Activated naive CD4-positive, alpha-beta T cell treated with Interleukin-2 at 50 U/mL for 16 hours (primary cell): ENCODE measurements around the gene PDE7B.

Experiments
- DNase-seq: peaks from one replicate; pipeline ENCODE4 v3.0.0-alpha.2; 2020

The PDE7B gene

DNA sequence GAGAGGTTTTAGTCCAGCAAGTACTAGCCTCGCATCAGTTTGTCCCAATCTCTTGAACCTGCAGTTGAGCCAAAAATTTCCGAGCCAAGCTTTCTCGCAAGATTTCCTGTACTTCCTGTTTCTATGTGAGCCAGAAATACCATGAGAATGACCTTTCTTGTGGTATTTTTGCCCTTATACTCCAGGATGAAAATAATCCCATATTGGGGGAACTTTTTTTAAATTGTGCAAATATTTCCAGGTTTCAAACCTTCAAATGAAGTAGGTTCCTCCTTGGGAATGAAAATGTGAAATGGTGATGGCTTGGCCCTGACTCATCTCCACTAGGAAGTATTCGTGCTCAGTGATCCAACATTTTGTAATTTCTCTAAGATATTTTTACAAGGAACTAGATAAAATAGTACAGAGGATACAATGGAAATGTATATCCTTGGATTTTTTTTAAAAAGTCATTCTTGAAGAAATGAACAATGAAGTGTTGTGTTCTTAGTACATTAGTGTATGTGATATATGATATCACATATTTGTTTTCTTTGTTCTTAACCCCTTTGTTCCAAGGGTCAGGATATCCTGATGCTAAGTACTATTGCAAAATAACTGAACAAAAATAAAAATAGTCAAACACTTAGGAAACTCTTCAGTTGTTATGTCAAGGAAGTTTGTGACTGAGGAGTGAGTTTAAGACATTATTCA, 184.0 kb downstream of the PDE7B start:
- no peak for DNase-seq

DNA sequence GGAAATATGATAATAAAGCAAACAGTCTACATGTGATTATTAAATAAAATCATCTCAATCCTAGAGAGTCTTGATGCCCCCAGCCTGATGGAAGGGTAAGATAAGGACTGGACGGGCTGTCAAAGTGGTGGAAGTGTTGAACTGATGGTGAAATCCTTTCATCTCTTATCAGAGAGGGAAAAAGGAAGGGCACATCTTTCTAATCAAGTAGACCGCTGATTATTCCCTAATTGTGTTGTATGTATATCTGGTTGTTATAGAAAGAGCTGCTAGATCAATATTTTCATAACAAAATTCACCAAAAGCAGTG, 184.5 kb downstream of the PDE7B start:
- DNase-seq = no peak

DNA sequence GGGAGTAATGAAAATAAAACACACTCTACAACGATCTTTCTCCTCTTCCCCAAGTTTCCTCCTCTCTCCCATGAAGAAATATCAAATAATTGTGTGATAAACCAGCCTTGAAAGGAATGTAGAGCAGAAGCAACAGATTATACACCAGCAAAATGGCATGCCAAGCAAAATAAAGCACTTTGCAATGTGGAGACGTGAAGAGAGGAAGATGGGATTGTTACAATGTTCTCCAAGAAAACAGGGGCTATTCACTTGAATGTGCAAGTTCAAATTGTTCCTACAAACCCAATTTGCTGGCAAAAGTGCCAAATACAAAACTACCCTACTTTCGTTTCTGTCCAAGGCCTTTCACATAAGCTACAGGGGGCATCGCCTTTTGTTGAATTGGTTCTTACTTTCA, 185.1 kb downstream of the PDE7B start:
- no peak for DNase-seq

DNA sequence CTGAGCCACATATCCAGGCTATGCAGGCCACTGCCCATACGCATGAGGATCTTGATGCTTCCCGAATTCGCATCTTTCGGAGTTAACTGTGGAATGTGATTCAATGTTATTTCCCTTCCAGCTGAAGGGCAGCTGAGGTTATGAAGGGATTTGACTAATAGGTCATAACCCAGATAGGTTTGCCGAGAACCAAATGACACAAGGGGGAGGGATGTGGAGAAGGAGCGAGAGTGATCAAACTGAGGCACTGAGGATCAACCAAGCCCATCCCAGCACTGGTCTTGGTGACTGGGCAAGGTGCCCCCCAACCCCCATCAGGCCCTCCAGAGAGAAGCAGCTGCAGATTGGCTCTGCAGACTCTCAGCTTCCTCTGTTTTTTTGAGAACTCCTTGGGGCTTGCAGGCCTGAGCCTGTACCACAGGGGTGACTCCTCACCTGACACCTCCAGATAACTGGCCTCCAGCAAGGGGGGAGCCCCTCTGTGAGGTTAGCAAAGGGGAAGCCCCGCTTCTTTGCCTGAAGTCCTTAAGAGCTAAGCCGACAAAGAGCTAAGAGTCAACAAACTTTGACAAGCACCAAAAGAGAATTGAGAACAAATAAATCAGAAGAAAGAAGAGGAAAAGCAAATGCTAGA, 185.9 kb downstream of the PDE7B start:
- no peak for DNase-seq

DNA sequence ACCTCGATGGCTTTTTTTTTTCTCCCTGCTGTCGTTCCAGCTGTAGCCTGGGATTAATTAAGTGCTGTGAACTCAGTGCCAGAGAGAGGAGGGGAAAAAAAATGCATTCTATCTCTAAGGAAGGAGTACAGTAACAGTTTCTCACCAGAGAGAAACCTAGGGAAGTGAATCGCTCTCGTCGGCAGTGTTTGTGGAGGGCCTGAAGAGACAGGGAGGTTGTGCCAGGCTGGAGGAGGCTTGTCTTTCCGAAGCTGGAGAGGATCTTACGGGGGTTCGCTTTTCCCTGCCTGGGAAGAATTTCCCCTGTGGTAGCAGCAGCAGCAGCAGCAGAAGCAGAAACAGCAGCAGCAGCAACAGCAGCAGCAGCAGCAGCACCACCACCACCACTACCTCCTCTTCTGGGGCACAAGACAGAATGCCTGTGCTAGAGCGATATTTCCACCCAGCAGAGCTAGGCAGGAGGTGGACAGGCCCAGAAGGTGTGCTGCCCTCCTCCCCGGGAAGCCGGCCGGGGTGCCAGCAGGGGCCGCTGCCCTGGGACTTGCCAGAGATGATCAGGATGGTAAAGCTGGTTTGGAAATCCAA, 186.5 kb downstream of the PDE7B start:
- DNase-seq = no peak

DNA sequence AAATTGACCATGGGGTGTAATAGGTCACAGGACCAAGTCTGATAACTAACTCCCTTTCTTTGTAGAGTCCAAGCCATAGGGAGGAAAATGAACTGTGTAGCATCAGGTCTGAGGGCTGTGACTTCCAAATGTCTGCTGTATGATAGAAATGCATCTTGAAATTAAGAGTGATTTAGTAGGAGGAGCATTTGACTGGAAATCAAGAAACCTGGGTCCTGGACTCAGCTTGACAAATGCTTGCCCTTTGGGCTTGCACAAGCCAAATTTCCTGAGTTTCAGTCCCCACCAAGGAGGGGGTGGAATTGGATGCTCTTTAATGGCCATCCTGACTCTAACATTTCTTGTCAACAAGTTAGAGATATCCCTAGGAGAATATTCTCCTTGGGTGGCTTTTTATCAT, 187.0 kb downstream of the PDE7B start:
- no peak for DNase-seq

DNA sequence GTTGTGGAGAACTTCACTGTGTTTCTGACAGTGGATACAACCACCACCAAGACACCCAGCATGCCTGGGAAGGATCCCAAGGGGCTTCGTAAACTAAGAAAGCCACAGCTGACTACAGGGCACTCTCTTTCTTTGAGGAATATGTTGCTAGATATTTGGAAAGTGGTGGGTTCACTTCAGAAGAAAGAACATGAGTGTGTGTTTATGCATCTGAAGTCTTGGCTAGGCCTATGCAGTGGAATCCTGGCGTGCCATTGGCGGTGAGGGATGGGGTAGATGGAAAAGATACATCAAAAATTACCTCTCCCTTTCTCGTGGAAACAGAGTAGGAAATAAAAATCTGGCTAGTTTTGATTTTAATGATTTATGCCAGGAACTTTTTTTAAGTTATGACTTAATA, 187.7 kb downstream of the PDE7B start:
- no peak for DNase-seq

DNA sequence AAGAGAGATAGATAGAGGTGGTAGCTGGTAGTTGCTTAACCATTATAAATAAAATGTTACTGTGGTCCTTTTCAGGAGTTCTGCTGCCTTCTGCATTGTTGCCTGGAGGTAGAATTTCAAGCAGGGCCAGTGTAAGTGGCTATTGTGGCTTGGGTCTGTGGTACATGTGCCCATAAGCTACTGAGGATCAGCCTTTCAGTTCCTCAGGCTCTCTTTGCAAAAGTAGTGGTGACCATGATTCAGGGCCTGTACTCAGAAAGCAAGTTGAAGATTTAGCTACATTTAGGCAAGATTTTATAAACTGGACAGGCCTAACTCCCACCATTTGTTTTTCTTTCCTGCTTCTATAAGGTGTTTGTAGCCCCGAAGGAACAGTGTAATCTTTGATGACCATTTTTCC, 199.0 kb downstream of the PDE7B start:
- DNase-seq = no peak

DNA sequence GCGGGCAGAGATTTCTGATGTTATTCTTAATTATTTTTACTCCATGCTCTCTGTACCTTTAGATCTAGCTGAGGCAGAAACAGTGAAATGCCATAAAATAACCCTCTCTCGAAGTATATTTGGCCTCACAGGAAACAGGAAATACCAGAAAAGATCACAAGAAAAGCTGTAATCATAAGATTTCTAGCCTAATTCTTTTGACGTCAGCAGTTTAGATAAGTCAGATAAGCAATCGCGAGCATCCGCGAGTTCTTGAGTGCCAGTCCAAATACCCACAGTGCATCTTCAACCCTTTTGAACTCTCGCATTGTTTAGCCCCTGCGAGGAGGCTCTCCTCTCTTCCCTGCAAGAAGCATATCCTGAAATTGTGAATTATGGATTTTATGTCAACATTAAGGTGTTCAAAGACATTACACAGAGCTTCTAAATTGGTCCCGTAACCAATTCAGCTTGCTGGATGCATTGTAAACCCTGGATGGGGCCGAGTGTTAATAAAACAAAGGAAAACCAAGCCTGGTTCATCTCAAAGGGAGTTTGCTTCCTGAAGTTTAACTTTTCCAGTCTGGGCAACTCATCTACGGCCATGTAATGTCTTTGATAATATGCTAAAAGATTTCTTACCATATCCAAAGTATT, 199.8 kb downstream of the PDE7B start:
- no peak for DNase-seq

DNA sequence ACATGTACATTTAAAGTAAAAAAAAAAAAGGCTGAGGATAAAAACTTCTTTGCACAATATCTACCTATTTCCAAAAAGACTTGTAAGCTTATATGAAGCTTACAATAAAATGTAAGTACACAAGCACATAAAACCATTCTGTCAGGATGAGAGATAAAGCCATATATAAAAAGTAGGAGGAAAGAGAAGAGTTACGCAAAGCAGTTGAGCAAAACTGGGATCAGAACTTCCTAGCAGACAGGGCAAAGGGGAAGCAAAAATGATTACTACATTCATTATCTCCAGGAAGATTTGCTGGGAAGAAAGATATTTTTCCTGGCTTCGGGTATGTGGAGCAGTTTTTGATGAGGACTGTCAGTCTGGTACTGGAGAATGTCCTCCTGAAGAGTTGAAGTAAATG, 200.5 kb downstream of the PDE7B start:
- DNase-seq = no peak

DNA sequence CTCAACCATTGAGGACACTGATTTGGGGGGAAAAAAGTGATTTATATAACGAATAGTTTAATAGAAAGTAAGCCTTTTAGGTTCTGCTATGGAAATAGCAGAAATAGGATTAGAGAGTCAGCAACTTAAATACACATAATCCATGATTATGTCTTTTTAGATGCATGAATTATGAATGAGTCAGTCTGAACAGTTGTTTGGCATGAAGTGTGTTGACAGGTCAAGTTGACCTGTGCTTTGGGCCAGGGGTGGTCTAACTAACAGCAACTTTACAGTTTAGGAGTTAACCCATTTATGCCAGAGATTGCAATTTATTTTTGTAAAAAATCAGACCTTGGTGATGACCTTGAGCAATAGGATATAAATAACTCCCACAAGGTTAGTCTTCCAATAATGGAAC, 207.4 kb downstream of the PDE7B start:
- no peak for DNase-seq

DNA sequence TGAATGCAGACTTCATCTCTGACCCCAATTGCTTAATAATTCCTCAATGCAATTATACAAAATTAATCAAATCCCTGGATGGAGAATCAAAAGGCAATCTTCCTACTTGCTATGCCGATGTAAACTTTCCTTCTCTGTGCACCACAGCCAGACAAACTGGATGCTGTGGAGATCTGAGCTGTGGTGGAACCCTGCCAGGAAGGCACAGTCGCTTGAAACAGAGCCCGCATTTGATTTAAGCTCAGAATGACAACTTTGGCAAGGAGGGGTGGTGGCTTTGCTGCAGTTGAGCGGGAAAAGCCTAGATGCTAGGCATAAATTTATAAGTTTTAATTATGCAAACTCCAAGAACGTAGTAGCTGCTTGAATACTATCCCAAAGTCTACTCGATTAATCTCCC, 207.8 kb downstream of the PDE7B start:
- no peak for DNase-seq

DNA sequence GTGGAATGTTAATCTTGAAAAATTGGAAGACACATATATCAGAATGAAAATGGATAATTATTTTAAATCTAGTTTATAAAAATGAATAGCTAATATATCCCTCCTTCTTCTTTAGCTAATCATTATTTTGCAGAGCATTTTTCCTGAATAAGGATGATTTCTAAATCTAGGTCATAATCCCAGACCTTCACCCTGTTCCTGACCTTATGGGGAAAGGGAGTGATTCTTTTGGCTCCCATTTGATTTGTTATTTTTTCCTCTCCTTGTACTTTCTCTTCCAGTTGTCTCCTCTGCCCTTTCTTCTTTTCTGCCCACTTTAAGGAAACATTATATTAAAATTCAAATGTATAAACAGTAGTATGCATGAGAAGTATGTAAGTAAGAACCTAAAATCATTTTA, 208.6 kb downstream of the PDE7B start:
- DNase-seq = no peak

DNA sequence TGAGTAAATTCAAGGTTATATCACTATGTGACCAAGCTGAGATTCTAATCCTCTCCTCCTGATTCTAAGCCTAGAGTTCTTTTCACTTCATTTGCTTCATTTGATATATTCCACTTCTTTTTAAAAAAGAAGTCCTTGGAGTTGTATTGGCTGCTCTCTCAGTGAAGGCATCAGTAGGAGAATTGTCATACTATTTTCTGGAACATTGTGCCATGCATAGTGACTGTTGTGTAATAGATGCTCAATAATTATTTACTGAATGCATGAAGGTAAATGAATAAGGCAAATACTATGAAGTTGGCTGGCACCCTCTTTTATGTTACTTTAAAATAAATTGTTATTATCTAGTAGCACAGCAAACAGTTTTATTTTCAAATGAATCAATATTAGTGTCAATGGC, 209.3 kb downstream of the PDE7B start:
- no peak for DNase-seq

DNA sequence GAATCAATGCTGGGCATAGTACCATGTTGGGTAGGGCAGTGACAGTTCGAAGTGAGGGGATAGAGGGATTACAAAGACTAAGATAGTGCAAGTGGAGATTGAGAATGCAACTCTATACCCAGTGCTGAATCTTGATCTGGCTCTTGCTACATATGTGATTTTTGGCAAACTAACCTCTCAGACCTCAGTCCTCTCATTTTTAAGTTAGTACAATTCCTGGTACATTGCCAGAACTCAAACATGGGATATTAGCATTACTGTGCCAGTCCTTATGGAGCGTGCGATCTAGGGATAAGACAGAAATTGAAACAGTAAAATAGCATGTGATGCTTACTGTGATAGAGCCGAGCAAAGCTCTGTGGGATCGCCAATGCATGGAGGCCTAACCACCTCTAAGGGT, 210.2 kb downstream of the PDE7B start:
- DNase-seq = no peak

DNA sequence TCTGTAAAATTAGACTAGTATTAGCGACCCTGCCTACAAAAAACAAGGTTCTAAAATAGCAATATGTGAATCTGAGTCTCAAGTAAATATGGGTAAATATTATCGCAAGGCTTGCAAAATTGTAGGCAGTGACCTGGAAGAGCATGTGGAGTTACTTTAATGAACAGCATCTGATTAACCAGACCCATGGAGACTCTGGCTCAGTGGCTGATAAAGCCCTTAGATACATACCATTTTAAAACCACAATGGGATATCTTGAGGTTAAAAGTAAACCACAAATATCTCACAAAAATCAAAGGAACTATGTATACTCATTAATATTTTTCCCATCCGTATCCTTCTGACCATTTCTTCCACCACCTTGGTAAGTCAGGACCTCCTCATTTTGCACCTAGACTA, 211.6 kb downstream of the PDE7B start:
- DNase-seq = no peak

DNA sequence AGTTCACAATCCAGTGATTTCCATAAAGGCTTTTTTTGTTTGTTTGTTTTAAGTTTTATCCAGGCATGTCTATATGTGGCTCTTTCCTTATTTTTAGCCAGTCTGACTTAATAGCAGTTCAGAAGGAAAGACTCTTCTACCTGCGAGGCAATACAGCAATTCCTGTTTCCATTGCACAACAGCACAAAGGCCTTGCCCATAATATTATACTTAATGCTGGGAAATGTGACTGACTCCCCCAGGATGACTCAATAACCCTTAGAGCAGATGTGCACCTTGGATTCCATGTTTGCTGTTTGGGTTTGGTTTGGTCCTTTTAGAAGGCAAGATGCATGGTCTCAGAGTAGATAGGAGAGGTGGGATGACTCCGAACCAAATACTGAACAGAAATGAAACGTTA, 214.5 kb downstream of the PDE7B start:
- DNase-seq = no peak

DNA sequence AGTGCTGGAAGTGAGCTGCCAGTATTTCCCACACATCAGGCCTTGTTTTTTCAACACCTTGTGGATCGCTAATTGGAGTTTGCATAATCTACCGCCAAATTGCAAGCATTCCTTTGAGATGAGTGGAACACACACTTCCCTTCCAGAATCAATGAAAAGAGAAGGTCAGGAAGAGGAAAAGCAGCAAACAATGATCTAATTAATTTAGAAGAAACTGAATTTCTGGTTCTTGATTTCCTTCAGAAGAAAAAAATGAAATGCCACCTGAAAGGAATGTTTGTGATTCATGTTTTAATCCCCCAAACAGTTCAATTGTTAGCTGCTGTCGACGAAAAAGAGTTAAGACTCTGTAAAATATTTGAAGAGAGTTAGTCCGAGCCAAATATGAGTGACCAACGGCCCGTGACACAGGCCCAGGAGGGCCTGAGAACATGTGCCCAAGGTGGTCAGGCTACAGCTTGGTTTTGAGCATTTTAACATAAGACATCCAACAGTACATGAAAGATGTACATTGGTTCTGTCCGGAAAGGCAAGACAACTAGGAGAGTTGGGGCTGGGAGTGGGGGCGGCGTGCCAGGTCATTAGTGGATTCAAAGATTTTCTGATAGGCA, 216.3 kb downstream of the PDE7B start:
- no peak for DNase-seq

DNA sequence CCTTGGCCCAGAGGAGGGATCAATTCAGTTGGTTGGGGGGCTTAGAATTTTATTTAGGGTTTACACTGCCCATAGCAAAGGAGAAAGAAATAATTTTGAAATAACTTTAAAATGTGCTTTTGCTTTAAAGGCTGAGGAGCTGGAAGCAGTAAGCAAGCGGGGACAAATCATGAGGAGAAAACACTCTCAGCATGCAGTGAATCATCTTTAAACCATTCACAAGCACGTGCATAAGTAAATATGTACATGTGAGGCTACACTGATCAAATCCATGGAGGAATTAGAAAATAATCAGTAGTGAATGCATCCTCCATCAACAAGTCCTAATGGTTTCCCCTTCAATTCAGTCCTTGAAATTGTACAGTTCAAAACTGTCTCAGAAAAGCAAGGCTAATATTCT, 217.6 kb downstream of the PDE7B start:
- DNase-seq = no peak

DNA sequence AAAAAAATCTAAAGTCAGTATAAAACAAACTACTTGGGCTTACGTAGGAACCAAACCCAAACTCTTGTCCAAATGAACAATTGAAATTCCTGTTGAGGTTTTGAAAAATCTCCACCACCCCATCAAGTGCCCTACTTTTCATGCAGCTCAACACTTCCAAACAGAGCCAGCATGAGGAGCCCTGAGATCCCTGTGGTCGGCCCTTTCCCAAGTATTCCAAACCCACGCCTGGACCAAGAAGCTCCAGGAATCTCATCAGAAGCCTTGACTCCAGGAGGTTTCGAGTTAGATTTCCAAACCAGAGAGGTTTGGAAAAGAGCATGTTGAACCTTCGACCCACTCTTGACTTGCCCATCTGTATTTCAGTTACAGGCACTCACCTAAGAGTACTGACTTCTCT, 219.3 kb downstream of the PDE7B start:
- no peak for DNase-seq

DNA sequence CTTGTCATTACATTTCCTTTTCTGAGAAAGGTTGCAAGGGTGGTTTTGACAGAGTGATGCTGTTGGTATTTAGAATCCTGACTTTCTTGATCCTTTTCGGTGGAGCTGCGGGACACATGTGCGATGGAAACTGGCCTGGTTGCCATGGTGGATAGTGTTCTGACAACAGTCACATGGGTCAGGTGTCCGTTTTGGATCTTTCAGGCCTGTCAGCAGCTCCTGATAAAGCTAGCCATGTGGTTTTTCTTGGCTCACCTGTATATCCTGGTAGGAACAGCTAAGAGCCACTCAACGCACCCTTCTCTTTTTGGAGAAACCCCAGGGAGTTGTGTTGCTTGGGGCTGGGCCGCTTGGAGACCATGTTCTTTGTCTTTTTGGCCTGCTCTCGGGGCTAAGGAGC, 221.2 kb downstream of the PDE7B start:
- DNase-seq = no peak

DNA sequence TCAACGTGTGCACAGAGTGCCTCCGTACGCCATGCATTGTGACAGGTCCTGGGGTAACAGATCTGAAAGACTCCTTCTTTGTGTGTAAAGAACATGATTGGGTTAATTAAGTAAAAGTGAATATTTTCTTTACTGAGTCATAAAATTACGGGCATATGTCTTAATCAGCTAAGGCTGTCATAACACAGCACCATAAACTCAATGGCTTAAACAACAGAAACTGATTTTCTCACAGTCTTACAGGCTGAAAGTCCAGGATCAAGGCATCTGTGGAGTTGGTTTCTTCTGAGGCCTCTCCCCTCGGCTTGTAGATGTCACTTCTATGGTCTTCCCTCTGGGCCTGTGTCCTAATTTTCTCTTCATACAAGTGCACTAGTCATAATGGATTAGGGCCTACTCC, 221.7 kb downstream of the PDE7B start:
- no peak for DNase-seq

DNA sequence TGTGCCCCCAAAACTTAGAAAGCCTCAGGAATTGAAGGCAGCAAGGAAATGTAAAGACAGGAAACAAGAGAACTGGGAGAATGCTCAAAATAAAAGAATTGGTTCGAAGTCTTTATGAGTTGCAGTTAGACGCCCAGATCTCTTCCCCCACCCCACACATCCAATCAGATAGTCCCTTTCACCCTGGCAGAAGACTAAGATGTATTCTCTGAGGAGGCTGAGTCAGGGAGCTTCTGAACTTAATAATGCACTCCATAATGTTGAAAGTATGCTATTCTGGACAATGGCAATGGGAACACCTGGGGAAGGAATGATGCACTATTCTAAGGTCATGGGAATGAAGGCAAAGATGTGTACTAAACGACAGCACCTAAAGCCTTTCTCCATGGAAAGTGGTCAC, 225.0 kb downstream of the PDE7B start:
- no peak for DNase-seq
